ENCODE results near the gene ADARB2. TPM values are rescaled to one million over a fixed set of nuclear protein-coding genes. Genes with fewer than 3 reads are reported as not detected.

Gene ADARB2
- total RNA-seq, 2 experiments from 2014 or later, result 1.3 to 1.4 TPM

DNA sequence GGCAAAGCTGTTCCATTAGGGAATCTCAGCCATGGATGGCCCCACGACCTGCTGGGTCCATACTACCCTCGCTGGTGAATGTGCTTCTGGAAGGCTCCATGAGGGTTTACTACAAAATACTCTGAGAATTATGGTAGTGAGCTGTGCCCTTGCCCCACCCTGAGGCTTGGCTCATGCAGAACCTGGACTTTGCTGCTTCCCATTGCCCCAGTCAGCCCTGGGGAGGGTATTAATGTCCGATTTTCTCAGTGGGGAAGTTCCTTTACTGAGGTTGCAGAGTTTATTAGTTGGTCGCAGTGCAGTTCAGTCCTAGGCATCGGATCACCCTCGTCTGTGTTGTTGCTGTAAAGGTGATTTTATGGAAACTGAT is 371.0 kb downstream of the ADARB2 start:
- Mint-ChIP-seq H3K9me3 (no peaks in the 10 kb centered on the region), H3K27me3 (ENCODE audit: low read depth) (peaks cover 38% of the 10 kb centered on the region), H3K4me1 (ENCODE audit: low read depth) (peaks cover 3% of the 10 kb centered on the region), H3K27ac (no peak overlapping the region), H3K36me3 (ENCODE audit: low read depth) (no peaks in the 10 kb centered on the region), H3K4me3 (no peak overlapping the region)
- CTCF ChIA-PET, result no interaction called here
- no peak for DNase-seq
- intact Hi-C loops (cut with micrococcal nuclease), result no loop called here

GRCh38 chr10:1365540-1366321 is 371.6 kb downstream of the ADARB2 start:
- H3K27ac Mint-ChIP-seq, result no peak overlapping the region
- DNase-seq, result no peak
- intact Hi-C loops (cut with micrococcal nuclease), result no loop called here
- no peaks in the 10 kb centered on the region for H3K9me3 Mint-ChIP-seq
- CTCF ChIA-PET, result no interaction called here
- no peaks in the 10 kb centered on the region for H3K36me3 Mint-ChIP-seq (ENCODE audit: low read depth)
- H3K4me1 Mint-ChIP-seq (ENCODE audit: low read depth), result peaks cover 3% of the 10 kb centered on the region
- no peak overlapping the region for H3K4me3 Mint-ChIP-seq
- peaks cover 38% of the 10 kb centered on the region for H3K27me3 Mint-ChIP-seq (ENCODE audit: low read depth)

DNA sequence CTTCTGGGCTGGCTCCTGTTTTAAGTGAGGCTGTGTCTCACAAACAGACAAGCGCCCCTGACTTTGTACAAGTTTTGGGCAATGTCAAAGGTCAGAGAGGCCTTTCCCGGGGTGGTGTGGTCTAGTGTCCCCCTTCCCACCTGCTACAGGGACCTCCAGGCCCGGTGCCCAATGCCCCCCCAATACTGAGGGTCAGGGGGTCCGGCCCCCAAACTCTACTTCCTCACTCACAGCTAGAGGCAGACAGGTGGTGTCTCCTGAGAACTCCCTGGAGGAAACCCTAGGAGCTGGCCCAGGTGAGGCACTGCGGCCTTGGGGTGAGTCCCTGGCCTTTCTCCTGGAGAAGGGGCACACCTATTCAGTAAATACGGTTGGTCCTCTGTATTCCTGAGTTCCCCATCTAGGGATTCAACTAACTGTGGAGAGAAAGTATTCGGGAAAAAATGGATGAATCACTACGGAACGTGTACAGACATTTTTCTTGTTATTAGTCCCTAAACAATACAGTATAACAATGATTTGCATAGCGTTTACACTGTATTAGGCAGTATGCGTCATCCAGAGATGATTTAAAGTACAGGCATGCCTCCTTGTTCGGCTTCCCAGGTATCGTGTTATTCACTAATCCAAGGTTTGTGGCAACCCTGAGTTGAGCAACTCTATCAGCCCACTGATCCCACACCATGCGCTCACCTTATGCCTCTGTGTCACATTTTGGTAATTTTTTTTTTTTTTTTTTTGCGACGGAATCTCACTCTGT is 373.0 kb downstream of the ADARB2 start:
- CTCF ChIA-PET, result no interaction called here
- H3K36me3 Mint-ChIP-seq (ENCODE audit: low read depth), result no peaks in the 10 kb centered on the region
- intact Hi-C loops (cut with micrococcal nuclease), result no loop called here
- no peaks in the 10 kb centered on the region for H3K9me3 Mint-ChIP-seq
- H3K4me1 Mint-ChIP-seq (ENCODE audit: low read depth), result peaks cover 9% of the 10 kb centered on the region
- H3K27ac Mint-ChIP-seq, result no peak overlapping the region
- H3K27me3 Mint-ChIP-seq (ENCODE audit: low read depth), result peaks cover 29% of the 10 kb centered on the region
- no peak for DNase-seq
- H3K4me3 Mint-ChIP-seq, result no peak overlapping the region

GRCh38 chr10:1363446-1364121 is 373.7 kb downstream of the ADARB2 start:
- DNase-seq, result no peak
- Mint-ChIP-seq H3K4me3 (no peak overlapping the region), H3K27me3 (ENCODE audit: low read depth) (peaks cover 27% of the 10 kb centered on the region), H3K27ac (no peak overlapping the region), H3K9me3 (no peaks in the 10 kb centered on the region), H3K36me3 (ENCODE audit: low read depth) (no peaks in the 10 kb centered on the region), H3K4me1 (ENCODE audit: low read depth) (peaks cover 12% of the 10 kb centered on the region)
- CTCF ChIA-PET, result no interaction called here
- intact Hi-C loops (cut with micrococcal nuclease), result no loop called here

GRCh38 chr10:1362589-1363445 is 374.5 kb downstream of the ADARB2 start:
- no peak overlapping the region for H3K27ac Mint-ChIP-seq
- no peaks in the 10 kb centered on the region for H3K36me3 Mint-ChIP-seq (ENCODE audit: low read depth)
- H3K9me3 Mint-ChIP-seq, result no peaks in the 10 kb centered on the region
- no peak for DNase-seq
- H3K27me3 Mint-ChIP-seq (ENCODE audit: low read depth), result peaks cover 27% of the 10 kb centered on the region
- H3K4me1 Mint-ChIP-seq (ENCODE audit: low read depth), result peaks cover 13% of the 10 kb centered on the region
- no peak overlapping the region for H3K4me3 Mint-ChIP-seq
- CTCF ChIA-PET, result no interaction called here
- intact Hi-C loops (cut with micrococcal nuclease), result no loop called here

- Mint-ChIP-seq H3K4me3 (no peak overlapping the region), H3K4me1 (ENCODE audit: low read depth) (peaks cover 13% of the 10 kb centered on the region), H3K36me3 (ENCODE audit: low read depth) (no peaks in the 10 kb centered on the region), H3K27ac (no peak overlapping the region), H3K27me3 (ENCODE audit: low read depth) (peaks cover 27% of the 10 kb centered on the region), H3K9me3 (no peaks in the 10 kb centered on the region)
- CTCF ChIA-PET, result interaction anchor here (1.2 kb wide), 1 partner anchor 7 kb away, joined by 3 read pairs; no protein-coding TSS in a partner anchor
- no peak for DNase-seq
- intact Hi-C loops (cut with micrococcal nuclease), result no loop called here
Observed at GRCh38 chr10:1361411-1362105, 375.8 kb downstream of the ADARB2 start.

GRCh38 chr10:1360558-1361164 is 376.7 kb downstream of the ADARB2 start:
- intact Hi-C loops (cut with micrococcal nuclease), result no loop called here

DNA sequence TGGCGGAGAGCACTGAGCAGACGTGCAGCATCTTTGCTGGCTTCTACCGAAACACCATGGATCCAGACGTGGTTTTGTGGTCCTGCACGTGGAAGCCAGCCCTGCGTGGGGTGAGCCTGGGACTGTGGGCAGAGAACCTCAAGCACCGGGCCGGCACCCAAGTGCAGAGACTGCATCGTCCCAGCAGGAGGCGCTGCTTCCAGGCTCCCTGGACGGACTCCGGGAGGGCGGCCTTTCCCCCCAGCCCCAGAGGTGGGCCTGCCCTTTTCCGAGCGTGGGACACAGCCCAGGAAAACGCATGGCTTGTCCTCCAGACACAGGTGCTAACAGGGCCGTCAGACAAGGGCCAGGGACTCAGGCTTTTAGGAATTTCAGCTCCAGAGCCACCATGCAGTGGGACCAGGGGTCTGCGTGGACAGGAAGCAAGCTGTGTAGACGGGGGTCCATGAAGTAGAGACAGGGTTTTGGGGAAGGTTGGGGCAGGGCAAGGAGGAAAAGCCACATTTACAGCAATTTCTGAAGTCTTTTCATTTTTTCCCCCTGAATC is 377.2 kb downstream of the ADARB2 start:
- intact Hi-C loops (cut with micrococcal nuclease), result no loop called here
- peaks cover 13% of the 10 kb centered on the region for H3K4me1 Mint-ChIP-seq (ENCODE audit: low read depth)
- H3K4me3 Mint-ChIP-seq, result no peak overlapping the region
- H3K27me3 Mint-ChIP-seq (ENCODE audit: low read depth), result peaks cover 23% of the 10 kb centered on the region
- H3K9me3 Mint-ChIP-seq, result no peaks in the 10 kb centered on the region
- CTCF ChIA-PET, result interaction anchor here (1.0 to 2.3 kb wide), 3 partner anchors 9 to 60 kb away, joined by 3 to 9 read pairs (median 3); no protein-coding TSS in a partner anchor
- no peaks in the 10 kb centered on the region for H3K36me3 Mint-ChIP-seq (ENCODE audit: low read depth)
- no peak for DNase-seq
- H3K27ac Mint-ChIP-seq, result no peak overlapping the region

More at GRCh38 chr10:1360558-1361164, 376.7 kb downstream of the ADARB2 start:
- DNase-seq, result no peak
- no peaks in the 10 kb centered on the region for H3K9me3 Mint-ChIP-seq
- H3K27ac Mint-ChIP-seq, result no peak overlapping the region
- H3K4me3 Mint-ChIP-seq, result no peak overlapping the region
- CTCF ChIA-PET, result interaction anchor here (1.0 to 1.2 kb wide), 2 partner anchors 8 to 61 kb away, joined by 3 read pairs; no protein-coding TSS in a partner anchor
- peaks cover 25% of the 10 kb centered on the region for H3K27me3 Mint-ChIP-seq (ENCODE audit: low read depth)
- no peaks in the 10 kb centered on the region for H3K36me3 Mint-ChIP-seq (ENCODE audit: low read depth)
- H3K4me1 Mint-ChIP-seq (ENCODE audit: low read depth), result peaks cover 13% of the 10 kb centered on the region

GRCh38 chr10:1359626-1359955 is 377.7 kb downstream of the ADARB2 start:
- CTCF ChIA-PET, result interaction anchor here (2.3 kb wide), 1 partner anchor 9 kb away, joined by 9 read pairs; no protein-coding TSS in a partner anchor
- intact Hi-C loops (cut with micrococcal nuclease), result loop anchor here (1.0 kb wide), 1 partner anchor 249 kb away; no protein-coding TSS in a partner anchor
- Mint-ChIP-seq H3K4me3 (no peak overlapping the region), H3K9me3 (no peaks in the 10 kb centered on the region), H3K36me3 (ENCODE audit: low read depth) (no peaks in the 10 kb centered on the region), H3K27me3 (ENCODE audit: low read depth) (peaks cover 20% of the 10 kb centered on the region), H3K27ac (peak overlapping the region; percentile 13), H3K4me1 (ENCODE audit: low read depth) (peaks cover 13% of the 10 kb centered on the region)
- no peak for DNase-seq

DNA sequence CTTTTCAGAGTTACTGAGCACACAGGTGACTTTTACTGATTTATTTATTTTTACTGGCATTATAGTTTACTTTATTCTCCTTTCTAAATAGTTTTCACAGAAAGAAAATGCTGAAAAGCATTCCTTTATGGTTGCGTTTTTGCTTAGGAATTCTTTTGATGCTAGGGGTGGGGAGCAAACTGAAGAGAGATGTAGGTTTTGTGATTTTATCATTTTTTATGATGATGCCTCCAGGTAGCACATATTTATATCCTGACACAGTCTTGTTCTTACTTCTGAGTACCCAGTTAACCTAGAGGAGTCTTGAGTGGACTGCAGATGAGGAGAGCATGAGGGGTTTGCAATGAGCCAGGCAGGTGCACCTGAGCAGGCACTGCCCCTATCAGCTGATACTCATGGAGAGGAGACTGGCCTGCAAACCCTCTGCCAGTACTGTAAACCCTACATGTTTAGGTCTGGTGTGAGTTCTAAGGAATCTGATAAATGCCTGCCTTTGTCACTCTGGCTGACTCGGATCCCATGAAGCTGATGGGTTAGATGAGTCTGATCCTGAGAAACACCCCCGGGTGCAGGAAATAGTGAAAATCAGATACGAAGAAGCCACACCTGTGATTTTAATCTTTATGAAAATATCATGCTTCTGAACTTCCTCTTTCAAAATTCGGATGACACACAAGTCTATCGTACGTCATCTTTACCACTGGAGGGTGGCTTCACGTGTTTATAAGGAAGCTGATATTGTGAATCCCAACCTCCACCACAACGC is 378.3 kb downstream of the ADARB2 start:
- CTCF ChIA-PET, result interaction anchor here (2.3 kb wide), 1 partner anchor 10 kb away, joined by 9 read pairs; no protein-coding TSS in a partner anchor
- no peaks in the 10 kb centered on the region for H3K36me3 Mint-ChIP-seq (ENCODE audit: low read depth)
- peak; percentile 45 for DNase-seq
- peak overlapping the region; percentile 13 for H3K27ac Mint-ChIP-seq
- H3K4me3 Mint-ChIP-seq, result no peak overlapping the region
- no peaks in the 10 kb centered on the region for H3K9me3 Mint-ChIP-seq
- peaks cover 15% of the 10 kb centered on the region for H3K27me3 Mint-ChIP-seq (ENCODE audit: low read depth)
- intact Hi-C loops (cut with micrococcal nuclease), result loop anchor here (1.0 kb wide), 1 partner anchor 249 kb away; no protein-coding TSS in a partner anchor
- peaks cover 13% of the 10 kb centered on the region for H3K4me1 Mint-ChIP-seq (ENCODE audit: low read depth)

All from activated naive CD4-positive, alpha-beta T cell treated with anti-CD3 and anti-CD28 coated beads for 36 hours (primary cell).